NCI-H187 (cell line): ENCODE data around the gene EIF3F.

Source experiments
- DNase-seq, 2 experiments: peaks; one replicate each; lab custom pipeline; 2025; lab: John Stamatoyannopoulos, UW

Gene EIF3F

DNA sequence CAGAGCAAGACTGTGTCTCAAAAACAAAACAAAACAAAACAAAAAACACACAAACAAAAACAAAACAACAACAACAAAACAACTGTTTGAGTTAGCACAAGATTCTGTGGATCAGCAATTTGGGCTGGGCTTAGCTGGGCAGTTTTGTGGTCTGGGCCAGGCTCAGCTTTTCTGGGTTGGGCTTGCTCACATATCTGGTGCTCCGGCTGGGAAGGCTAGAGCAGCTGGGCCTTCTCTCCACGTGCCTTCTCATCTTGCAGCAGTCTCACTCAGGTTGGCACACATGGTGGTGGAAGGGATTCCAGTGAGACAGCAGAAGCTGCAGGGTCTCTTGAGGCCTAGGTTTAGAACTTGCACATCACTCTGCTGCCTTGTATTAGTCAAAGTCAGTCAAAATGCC lies 35.7 kb downstream of the EIF3F start:
- DNase-seq = no peak

DNA sequence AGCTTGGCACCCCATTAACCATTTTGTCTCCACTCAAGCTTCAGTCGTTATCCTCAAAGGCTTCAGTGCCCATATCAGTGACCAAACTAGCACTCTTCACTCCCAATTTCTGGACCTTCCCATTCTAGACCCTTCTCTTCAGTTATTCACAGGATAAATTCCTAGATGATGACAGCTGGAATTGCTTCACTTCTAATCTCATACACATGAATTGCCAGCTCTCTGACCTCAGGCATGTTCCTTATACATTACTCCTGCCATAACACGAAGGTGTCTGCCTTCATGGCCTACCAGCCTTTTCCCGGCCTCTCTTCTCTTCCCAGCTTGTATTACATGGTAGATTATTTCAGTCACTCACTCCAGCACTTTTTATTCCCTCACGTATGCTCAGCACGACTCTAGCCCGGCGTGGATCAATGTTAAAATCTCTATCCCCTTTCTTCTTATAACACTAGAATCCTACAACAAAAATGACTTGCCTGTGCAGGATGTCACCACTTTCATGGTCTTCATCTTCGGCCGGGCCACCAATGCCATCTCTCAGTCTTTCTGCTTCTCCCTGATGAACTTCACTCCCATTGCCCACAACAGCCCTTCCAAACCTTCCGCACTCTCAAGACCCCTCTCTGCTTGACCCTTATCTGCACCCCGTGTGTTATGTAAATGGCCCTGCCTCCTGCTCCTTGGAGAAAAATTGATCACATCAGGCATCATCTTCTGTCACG lies 36.9 kb downstream of the EIF3F start:
- no peak for DNase-seq

DNA sequence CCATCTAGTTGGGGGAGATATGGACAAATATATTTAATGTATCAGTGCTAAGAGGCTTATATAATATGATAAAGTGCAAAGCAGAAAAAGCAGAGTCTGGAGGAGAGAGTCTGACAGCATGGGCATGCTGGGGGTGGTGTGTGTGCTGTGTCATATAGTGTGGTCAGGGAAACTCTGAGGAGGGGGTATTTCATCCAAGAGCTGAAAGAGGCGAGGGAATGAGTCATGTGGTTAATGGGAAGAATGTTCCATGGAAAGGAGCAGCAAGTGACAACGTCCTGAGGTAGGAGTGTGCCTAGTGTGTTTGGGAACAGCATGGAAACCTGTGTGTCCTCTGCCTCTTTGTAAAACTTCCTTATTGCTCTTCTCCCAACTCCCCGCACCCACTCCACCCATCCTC lies 38.0 kb downstream of the EIF3F start:
- DNase-seq = no peak

DNA sequence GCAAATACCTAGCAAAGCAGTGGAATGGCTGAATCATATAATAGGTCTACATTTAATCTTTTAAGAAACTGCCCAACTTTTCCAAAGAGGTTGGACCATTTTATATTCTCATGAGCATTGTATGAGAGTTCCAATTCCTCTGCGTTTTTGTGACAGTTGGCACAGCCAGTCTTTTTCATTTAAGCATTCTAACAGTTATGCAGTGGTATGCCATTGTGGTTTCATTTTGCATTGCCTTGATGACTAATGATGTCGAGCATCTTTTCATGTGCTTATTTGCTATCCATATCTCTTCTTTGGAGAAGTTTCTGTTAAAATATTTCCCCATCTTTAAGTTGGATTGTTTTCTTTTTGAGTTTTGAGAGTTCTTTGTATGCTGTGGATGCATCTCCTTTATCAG lies 38.7 kb downstream of the EIF3F start:
- DNase-seq = no peak

DNA sequence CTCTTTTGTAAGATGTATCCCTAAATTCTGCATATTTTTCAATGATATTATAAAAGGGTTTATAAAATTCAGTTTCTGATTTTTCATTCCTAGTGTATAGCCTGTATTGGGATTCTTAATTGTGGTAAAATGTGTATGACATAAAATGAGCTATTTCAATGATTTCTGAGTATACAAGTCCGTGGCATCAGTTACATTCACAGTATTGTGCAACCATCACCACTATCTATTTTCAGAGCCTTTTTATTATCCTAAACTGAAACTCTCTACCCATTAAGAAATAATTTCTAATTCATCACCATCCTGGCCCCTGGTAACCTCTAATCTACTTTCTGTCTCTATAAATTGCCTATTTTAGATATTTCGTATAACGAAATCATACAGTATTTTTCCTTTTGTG lies 39.8 kb downstream of the EIF3F start:
- DNase-seq = no peak

DNA sequence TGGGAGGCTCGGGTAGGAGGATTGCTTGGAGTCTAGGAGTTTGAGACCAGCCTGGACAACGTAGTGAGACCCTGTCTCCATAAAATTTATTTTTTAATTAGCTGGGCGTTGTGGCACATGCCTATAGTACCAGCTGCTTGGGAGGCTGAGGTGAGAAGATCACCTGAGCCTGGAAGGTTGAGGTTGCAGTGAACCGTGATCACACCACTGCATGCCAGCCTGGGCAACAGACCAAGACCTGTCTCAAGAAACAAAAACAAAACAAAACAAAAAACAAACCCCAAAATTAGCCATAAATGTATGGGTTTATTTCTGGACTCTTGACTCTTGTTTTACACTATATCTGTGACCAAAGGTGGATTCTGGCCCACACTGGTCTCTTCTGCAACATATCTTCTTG lies 41.6 kb downstream of the EIF3F start:
- DNase-seq = no peak

DNA sequence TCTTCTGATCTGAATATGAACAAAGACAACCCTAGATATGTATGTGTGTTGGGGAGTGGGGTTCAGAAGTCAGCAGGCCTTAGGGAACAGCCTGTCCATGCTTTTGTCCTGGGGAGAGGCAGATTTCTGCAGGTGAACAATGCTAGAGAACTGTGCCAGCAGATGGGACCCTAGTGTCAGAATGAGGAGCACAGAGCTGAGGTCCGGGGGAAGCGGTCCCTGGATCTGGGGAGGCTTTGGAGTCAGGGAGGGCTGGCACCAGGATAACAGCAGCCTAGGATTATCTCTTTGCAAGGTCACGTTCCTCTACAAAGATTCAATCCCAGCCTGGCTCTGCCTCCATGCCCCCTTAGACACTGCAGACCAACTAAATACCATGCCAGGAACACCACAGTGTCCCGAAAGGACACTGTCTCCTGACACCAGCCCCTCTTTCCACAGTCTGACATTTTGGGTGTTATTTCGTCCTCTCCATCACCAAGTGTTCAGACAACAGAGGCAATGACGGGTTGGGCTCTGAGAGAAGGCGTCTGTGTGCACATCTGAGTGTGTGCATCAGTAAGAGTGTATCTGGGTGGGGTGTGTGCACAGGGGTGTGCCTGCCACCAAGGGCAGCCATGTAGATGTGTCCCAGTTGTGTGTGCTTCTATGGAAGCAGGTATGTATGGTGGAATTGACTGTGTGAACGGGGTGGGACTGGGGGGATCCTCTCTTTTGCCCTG lies 43.5 kb downstream of the EIF3F start:
- no peak for DNase-seq

DNA sequence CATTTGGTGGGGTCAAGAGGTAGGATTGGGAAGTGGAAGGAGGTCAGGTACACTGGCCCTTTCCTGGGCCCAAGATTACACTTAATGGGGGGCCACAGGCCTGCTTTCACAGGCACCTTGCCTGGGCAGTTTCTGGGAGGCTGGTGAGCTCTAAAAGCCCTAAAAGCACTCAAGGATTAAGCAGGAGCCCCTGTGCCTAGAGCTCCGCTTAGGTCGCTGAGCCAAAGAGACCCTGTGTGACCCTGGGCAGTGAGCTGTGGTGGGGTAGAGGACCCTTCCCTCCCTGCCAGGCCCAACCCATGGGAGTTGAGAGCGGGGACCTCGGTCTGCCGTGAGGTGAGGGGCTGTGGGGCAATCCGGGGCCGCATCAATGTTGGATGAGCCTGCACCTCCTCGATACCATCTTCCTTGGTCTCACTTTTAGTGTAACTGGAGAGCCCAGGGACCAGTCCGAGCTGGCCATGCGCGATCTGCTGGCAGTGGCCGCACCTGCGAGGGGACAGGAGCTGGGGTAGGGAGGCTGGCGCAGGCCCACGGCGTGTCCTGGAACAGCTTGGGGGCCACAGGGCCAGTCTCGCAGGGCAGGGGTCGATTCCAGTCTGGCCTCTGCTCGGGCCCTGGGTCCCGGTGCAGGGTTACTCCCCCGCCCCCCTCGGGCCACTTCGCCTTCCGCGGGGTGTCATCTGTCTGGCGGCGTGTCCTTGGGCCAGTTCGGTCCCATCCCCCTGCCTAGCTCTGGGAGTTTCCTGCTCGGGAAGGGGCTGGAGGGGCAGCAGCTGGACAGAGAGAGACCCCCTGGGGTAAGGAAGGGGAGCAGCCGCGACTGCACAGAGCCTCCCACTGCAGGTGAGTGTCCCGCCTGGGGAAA lies 44.3 kb downstream of the EIF3F start:
- DNase-seq = no peak

DNA sequence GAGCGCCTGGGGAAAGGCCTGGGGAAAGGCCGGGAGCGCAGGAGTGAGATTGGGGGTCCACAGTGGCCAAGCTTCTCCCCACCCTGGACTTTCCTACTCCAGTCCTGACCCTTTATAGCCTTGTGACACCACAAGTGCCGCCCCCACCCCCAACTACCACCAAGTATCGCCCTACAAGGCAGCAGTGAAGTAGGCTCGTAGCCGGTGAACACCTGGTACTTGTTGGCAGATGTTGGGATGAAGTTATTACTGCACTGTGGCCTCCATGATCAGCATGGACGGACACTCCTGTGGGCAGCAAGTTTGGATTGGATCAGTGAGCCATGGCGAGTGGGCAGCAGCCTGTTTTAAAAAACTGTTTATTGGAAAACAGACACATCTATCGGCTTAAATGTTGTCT lies 45.0 kb downstream of the EIF3F start:
- DNase-seq = no peak

DNA sequence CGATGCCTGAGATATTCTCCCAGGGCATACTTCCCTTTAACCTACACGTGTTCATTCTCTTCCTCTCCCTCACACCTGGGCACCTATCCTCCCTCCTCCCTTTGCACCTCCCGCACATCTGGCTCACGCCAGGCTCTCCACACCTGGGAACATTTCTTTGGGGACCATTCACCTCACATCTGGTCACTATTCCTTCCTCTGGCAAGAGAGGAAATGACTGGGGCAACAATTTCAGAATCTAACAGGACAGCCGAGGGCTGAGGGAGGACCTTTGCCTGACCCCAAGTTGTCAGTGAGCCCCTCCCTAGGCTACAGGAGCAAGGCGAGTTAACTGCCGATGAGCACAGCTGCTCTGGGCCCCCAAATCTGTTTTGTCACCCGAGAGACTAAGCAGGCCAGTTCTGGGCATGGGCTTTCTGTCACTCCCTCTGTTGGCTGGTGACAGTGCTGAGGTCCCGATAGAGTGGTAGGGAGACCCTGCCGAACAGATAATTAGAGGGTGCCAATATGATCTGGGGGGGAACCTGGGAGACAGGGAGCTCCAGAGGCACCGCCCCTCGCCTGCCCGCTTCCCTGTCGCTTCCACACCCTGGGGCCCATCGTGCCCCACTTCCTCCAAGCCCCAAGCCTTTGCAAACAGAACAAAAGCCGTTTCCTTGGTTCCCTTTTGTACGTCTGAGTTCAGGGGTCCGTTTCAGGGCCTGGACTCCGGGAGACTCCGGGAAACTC lies 45.6 kb downstream of the EIF3F start:
- no peak for DNase-seq

DNA sequence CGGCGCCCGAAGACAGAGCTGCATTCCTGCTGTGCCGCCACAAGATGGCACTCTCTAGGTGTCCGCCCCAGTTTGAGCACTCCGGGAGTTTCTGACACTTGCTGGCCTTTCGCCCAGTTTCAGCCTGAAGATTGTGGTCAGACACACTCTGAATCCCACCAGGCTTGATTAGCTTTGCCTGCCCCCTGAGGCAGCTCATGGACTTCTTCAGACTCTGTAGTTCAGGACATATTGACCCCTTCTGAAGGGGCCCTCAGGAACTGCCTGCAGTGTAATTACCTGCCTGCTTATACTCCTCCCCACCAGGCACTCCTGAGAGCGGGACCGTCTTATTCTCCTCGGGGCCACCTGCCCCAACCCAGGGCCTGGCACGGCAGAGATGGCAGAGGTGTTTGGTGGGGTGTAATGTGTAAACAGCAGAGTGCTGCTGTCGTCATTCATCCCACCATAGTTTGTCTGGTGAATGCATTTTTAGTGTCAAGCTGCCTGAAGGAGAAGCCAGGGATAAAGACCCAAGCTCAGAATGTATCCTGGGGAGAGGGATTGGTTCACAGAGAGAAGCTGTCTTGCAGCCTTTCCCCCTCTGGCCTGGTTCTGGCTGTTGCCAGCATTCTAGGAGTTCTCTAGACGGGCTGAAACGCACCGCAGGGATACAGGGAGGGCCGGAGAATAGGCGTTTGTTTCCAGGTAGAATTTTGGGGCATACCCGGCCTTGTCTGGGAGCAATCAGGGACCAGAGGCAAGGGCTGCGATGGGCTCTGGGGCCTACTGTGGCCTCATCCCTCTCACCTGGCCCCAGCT lies 46.4 kb downstream of the EIF3F start:
- DNase-seq = peak in 1 of 2 experiments; percentile 9

DNA sequence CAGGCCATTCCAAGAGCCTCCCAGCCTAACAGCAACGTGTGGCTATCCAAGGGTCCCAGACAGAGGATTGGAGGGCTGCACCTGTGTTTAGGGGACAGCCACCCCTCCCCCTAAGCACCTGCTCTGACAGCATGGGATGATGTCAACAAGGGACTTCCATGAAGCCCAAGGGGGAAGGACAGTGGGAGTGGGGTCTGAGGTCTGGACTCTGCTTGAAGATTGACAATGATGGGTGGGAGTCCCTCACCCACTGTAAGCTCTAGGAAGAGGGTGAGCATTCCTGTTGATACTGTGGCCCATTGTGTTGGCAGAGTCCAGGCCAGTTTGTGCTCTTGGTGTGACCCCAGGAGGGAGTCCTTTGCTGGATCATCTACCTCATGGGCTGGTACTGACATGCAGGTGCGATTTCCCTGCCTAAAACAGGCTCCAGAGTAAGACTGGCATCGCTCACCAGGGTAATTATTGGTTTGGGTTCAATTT lies 47.0 kb downstream of the EIF3F start:
- DNase-seq = no peak

DNA sequence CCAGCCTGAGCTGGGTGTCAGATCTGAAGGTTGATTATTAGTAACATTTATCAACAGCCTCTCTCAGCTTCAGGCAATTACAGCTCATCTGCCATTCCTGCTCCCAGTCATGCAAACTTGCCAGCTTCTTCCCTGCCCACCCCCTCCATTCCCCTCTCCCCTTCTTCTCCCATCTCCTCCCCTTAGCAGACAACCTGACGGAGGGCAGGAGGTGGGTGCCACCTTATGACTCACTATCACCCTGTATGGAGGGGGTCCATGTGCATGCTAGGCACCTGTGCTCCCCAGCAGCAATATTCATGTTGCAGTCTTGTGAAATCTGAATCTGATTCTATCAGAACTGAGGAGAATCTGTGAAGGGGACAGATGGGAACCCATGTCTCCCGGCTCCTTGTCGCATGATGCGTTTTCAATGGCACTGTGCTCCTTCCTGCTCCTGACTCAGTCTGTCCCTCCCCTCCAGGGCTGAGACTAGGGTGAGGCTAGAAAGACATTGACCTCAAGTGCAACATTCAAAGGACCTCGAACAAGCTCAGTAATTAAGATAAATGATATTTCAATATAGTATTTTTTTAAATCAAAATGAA lies 47.6 kb downstream of the EIF3F start:
- no peak for DNase-seq

DNA sequence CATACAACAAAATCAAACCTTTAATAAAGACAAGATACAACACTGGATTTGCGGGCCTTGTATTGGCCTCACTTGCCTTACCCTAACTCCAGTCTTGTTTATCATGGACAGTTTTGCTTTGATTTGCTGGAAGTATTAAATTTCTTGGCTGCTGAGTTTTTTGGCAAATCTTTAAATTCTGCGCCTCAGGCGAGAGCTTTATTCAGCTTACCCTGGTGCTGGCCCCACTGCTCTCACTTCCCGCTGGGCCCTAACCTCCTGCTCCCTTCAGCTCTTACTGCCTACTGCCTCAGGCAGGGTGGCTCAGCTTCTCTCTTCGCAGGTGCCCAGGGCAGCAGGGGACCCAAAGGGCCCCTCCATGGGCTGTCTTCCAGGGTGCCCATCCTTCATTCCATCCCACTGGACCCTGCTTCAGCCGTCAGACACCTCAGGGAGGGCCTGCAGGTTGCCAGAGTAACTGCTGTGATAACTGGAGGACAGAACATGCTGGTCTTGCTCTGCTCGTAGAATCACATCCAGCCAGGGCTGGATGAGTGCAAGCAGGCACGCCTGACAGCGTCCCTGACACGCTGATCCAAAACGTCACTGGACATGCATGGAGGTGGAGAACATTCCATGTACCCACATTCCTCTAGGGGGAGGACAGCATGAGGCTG lies 48.2 kb downstream of the EIF3F start:
- DNase-seq = no peak

DNA sequence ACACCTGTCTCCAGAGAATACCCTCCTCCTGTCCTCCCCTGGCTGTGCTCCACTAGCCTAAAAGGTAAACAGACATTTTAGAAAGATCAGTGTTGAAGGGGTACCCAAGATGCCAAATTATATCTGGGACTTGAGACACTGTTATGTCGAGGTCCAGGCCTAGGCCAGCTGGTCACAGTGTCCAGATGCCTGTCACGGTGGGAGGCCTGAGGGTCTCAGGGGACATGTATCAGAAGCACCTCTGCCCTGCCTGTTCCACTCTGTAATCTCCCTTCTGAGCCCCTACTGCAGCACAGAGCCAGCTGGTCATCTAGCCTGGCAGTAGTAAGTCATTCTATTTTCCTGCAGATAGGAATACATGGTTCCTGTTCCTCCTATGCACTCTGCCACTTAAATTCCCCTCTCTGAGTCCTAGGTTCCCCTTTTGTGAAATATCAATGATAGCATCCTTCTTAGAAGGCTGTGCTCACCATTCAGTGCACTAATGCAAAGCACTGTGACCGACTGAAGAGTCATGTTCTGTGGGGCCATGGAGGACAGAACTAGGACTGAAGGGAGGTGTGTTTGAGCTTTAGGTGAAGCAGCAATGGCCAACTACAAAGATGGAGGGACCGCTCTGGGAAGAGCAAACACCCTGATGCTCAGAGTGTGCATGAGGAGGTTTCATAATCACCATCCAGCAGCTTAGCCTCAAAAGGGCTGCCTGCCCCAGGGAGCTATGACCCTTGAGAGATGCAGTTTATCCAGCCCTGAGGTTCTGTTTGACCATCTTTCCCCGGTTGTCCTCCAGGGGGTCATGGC lies 49.1 kb downstream of the EIF3F start:
- no peak for DNase-seq

DNA sequence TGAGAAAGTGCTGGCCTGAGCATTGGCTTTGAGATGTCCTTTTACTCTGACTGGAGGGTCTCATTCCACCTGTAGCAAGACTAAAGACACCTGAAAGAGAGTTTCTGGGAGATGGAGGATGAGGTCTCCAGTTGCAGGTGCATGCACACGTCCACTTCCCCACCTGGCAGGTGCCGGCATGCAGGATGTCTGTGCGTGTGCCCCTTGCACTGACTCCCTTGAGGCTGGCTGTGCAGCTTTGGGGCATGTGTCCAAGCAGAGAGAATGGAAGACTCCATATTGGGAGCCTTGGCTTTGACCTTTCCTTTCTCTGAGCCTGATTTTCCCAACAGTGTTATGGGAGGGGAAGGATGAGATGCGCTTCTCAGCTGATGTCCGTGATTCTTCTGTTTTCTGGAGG lies 49.8 kb downstream of the EIF3F start:
- no peak for DNase-seq

DNA sequence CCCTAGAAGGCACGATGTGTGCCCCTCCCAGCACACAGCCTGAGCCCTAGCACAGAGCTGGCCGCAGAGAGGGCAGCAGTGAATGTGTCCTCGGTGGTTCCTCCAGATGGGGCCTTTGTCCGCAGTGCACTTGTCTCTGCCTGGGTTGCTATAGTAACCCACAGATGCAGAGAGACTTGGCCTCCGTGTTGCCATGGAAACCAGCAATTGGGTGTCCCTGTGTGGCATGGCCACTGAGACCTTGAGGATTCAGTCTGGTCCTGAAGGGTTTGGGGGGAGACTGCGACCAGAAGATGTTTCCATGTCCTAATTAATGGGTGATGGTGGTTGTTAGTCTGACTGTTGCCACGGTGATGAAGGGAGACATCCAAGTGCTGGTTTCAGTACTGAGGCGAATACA lies 51.3 kb downstream of the EIF3F start:
- no peak for DNase-seq

DNA sequence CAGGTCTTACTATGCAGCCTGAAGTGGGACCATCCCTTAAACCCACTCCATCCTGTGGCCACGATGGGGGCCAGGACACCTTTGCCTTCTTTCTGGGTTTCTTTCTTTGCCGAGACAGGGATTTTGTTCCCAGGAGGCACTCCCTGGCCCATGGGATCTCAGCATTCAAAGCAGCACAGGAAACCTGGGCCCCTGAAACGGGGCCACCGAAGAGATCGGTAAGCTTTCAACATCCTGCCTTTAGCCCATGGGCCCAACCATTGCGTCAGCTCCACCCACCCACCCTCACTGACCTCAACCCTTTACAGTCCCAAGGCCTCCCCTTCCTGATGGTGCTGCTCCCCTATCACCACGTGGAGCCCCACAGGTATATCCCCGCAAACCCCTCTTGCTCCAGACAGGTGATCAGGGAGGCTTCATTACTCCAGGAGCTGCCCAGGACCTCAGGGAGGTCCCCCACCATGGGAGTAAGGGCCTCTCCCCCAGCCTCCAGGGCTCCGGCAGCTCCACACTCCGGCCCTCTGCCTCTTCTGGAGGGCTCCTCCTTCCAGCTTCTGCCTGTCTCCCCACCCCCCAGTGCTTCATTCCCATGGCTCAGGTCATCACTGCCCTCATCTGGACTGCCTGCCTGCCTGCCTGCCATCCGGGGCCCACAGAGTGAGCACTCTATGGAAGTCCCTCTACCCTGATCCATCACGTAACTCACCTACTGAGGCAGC lies 51.8 kb downstream of the EIF3F start:
- DNase-seq = no peak
